Measurements from ENCODE around the gene B4GALNT3. TPM values are rescaled to one million over a fixed set of nuclear protein-coding genes. Genes with fewer than 3 reads are reported as not detected.

Gene B4GALNT3
- total and polyA plus RNA-seq, 10 of the 15 experiments (the other 5 are each of a cell fraction or from before 2014, with no cell fraction given), result 0.05 to 4.2 (median 2.7) TPM; not detected in 1

- peaks cover 1 to 16% of the 10 kb centered on the region in 2 experiments for H3K27me3 ChIP-seq (replicated peaks in 1 of 2; ENCODE audit: control insufficient read depth in 2 of 2, insufficient read depth in 2 of 2, low read length in 1 of 2)
- SMC1A ChIA-PET (ENCODE audit: uncharacterized antibody, unreplicated experiment), result interaction anchor here (0.7 kb wide), 1 partner anchor 85 kb away, joined by 3 read pairs; no protein-coding TSS in a partner anchor
- no TSS peak for BruUV-seq (replicated peaks)
- no peaks in the 10 kb centered on the region for H4K20me1 ChIP-seq (ENCODE audit: control insufficient read depth, insufficient read depth)
- DNase-seq (ENCODE audit: low read depth, low spot score) (no peak), FAIRE-seq (no peak), ATAC-seq (no peak)
- in situ Hi-C loops (cut with MboI), result no loop called here
- H2AFZ ChIP-seq (ENCODE audit: control insufficient read depth, low read depth, low read length), result no peak overlapping the region
- RAD21 ChIA-PET (ENCODE audit: unreplicated experiment), result no interaction called here
- TF ChIP-seq PML (IDR thresholded peaks at IDR 0.05; ENCODE audit: low read length) (no peak), MTA3 (IDR thresholded peaks at IDR 0.05; ENCODE audit: borderline replicate concordance, low read length) (no peak), PRDM15 (CRISPR knock-in tag; IDR thresholded peaks at IDR 0.05) (no peak), SRF (IDR thresholded peaks at IDR 0.05; ENCODE audit: low read depth in 2 of 2, low read length in 2 of 2) (no peak), PKNOX1 (IDR thresholded peaks at IDR 0.05) (no peak), NFYA (IDR thresholded peaks at IDR 0.05; ENCODE audit: borderline replicate concordance, low read depth, low read length) (no peak), ATF2 (IDR thresholded peaks at IDR 0.05; ENCODE audit: low read length) (no peak), SKIL (IDR thresholded peaks at IDR 0.05; ENCODE audit: low read depth, poor library complexity, severe bottlenecking) (no peak), CTCF (IDR thresholded peaks at IDR 0.05 in 2 of 3, conservative IDR thresholded peaks at IDR 0.05 in 1 of 3; ENCODE audit: control insufficient read depth in 2 of 3, extremely low read depth in 1 of 3, insufficient read depth in 1 of 3, low read depth in 3 of 3, low read length in 3 of 3) (no peak), RELB (IDR thresholded peaks at IDR 0.05; ENCODE audit: low read depth) (no peak)
- H3K4me1 ChIP-seq (ENCODE audit: control insufficient read depth, insufficient read depth, low read length), result no peaks in the 10 kb centered on the region
- no peaks in the 10 kb centered on the region for H3K36me3 ChIP-seq (ENCODE audit: control insufficient read depth in 2 of 2, insufficient read depth in 2 of 2, low read length in 1 of 2)
- POLR2A ChIA-PET, result no interaction called here
- CTCF ChIA-PET, result interaction anchor here (0.6 kb wide), 1 partner anchor 349 kb away, joined by 3 read pairs; no protein-coding TSS in a partner anchor
- intact Hi-C loops (cut with micrococcal nuclease; ENCODE audit: unreplicated experiment), result no loop called here
- H3K9me3 ChIP-seq (replicated peaks; ENCODE audit: control insufficient read depth, insufficient read depth, low read length), result no peaks in the 10 kb centered on the region
- H3K9ac ChIP-seq (ENCODE audit: control insufficient read depth, insufficient read depth, low read length), result no peak overlapping the region
- no peak overlapping the region for H3K27ac ChIP-seq (ENCODE audit: control insufficient read depth, insufficient read depth)
- no peaks in the 10 kb centered on the region for H3K79me2 ChIP-seq (ENCODE audit: control insufficient read depth, insufficient read depth, low read length)
- WGBS (ENCODE audit: insufficient coverage, insufficient replicate concordance, low lambda C conversion rate, missing lambda C conversion rate), result 63% methylated on average over 13 of the region's 13 CpGs
- H3K4me2 ChIP-seq (ENCODE audit: control insufficient read depth, insufficient read depth), result no peak overlapping the region
- no peak overlapping the region for H3K4me3 ChIP-seq
Measured at GRCh38 chr12:461425-461824, 1.7 kb downstream of the B4GALNT3 start.

Measured in GM12878 (cell line).